Suppressor macrophage treated with lipopolysaccharide for 1 hour (primary cell): Measurements from ENCODE around the gene WNT11.

ENCODE experiments used
- DNase-seq, 3 donors: peaks; one replicate each; pipeline ENCODE4 v3.0.0-alpha.2; 2020 to 2022

WNT11 gene

DNA sequence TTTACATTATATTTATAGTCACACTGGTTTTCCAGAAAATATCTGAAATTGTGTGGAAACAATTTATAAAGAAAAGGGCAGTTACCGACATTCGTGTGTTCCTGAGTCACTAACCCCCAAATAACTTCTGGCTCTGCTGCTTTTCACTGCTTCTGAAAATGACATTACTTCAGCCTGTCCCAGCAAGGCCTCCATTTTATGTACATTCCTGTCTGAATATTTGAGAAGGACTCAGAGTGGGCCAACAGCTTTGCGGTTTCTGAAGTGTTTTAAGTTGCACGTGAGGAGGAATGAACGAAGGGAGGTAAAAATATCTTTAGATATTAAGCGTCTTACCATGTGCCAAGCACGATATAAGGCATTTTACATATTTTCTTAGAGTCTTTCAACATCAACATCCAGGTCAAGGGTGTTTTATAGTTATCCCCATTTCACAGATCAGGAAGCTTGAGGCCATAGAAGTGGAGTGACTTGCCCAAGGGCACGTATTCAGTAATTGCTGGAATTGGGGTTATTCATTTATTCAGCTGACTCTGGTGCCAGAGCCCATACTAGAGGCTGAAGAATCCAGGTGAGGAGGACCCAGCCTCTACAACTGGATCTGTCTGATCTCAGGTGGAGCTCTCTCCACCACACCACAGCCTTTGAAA lies 30.8 kb upstream of the WNT11 start:
- DNase-seq: no peak

DNA sequence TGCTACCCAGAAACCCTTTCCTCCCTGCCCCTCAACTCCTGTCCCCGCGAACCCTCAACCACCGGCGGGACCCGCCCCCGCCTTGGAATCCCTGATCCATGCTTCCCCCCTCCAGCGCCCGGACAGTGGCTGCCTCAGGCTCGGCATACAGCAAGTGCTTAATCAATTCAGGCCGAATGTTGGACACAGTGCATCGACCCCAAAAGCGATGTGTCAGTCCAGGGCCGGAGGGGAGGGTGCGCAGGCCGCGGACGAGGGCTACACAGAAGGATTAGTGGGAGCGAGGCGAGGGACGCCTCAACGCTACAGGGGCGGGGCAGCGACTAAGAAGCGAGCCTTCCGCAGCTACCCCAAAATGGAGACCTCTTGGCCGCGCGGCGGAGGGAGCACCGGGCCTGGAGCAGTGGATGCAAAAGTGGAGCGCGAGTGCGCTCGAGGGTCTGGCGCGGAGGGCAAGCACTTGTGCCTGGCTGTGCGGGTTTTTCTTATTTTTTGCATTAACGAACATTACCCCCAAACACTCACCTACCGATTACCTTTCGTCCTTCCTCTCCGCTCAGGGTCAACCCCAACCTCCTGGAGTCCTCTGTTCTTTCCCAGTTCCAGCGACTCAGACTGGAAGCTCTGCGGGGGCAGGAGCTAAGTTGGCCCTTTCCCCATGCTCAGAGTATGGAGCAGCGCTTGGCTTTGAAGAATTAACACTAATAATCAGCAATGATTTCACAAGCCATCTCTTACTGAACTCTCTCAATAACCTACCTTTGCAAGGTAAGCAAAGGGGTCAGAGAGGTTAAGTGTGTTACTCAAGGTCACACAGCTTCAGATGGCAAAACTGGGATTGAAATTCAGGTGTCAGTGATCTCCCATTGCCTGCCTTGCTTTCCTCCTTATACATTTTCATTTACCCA lies 30.0 kb upstream of the WNT11 start:
- DNase-seq: peak; percentile 64 to 77 (median 68)

DNA sequence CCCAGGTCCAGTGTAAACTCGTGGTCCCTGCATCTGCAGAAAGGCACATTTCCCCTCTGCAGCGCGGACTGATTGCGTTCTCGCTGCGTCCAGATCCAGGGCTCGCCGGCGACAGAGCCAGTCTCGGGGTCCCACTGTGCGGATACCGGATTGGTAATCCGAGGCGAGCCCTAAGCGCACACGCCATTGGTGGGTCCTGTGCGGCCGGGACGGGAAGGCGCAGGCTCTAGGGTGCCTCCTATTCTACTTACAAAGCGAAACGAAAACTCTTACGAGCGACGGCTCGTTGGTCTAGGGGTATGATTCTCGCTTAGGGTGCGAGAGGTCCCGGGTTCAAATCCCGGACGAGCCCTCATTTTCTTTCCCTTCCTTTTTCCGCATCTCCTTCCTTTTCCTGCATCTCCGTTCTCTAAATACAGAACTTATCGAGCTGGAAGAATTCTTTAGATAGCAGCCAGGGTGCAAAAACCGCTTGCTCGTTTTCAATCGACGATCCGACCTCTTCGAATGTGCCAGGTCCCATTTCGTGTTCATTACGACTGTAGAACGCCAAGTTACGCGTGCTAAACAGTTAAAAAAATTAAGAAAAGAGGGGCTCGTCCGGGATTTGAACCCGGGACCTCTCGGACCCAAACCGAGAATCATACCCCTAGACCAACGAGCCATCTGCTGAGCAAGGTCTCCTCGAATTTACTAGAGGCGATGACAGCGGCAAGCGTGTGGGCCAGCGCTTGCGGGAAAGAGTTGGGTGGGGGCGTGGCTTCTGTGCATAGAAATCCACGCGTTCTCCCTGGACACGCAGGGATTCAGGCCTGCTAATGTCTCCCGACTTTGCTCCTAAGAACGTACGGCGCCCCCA lies 29.2 kb upstream of the WNT11 start:
- peak; percentile 91 to 94 (median 93) for DNase-seq

DNA sequence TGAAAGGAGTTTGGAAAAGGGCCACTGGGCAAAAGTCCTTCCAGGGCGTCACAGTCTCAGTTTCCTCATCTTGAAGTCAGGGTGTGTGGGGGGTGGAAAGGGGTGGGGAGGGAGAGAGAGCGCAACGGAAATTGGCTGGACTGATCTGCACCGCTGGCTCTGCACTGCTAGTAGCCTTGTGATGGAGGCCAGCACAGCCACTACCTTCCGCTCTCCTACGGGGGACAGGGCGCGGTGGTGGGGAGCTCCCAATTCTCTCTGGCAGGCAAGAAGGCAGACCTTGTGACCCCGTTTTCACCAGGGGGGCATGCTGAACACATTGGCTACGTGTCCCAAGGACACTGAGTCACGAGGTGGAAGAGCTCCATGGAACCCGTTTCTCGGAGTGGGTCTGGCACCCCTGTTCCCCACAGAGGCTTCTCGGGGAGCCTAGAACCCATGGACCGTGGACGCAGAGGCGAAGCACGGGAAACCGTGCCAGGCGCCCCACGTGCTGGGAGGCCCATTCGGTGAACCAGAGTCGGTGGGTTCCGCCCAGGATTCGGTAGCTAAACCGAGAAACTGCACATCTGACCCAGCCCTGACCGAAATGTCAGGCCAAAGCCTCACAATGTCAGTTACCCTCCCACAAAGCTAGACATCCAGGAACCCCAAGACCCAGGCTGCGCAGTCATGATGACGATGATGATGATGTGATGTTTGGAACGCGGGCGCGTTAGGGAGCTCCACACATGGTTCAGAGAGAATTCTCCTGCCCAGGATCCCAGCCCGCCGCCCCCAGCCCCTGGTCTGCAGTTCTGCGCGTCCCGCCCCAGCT lies 28.3 kb upstream of the WNT11 start:
- peak; percentile 72 to 81 (median 74) for DNase-seq

DNA sequence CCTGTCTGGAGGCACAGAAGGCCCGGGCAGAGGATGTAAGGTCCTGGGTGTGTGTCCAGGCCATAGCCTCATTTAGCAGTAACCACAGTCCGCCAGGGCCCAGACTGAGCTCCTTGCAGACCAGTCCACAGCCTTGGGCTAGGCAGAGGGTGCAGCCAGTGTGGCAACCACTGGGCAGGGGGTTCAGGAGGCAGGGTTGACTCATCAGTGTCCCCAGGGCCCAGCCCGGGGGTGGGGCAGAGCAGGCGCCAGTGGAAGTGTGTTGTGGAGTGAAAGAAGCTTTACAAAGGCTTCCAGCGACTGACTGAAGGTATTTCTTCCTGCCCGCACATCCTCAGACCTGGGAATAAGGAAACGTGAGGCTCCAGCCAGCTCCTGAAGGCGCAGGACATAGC lies 27.7 kb upstream of the WNT11 start:
- peak; percentile 35 to 59 (median 53) for DNase-seq

DNA sequence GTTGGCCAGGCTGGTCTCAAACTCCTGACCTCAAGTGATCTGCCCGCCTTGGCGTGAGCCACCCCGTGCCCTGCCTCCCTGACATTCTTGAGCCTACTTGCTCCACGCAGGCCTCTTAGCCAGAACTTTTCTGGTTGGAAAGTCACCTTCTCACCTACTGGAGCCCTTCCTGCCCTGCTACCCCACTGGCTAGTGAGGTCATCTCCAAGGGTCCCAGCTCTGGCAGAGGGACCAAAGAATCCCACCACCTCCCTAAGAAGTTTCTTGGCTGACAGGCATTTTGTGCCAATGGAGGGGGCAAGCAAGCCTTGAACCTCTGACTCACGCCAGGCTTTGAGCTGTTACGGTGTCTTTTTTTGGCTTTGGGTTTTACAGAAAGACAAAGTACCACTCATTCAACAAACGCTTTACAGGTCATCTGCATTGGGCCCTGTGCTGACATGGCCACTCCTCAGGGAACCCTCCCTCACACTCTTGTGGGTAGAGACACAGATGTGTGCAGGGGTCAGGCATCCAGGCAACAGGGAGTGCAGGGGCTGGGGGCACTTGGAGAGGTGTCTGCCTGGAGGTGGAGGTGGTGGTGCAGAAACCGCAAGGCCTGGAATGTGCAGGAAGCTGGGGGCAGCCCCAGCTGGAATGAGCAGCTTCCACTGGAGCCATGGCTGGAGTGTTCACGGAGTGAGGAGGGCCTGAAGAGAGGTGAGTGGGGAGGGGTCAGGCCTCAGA lies 27.1 kb upstream of the WNT11 start:
- no peak for DNase-seq

DNA sequence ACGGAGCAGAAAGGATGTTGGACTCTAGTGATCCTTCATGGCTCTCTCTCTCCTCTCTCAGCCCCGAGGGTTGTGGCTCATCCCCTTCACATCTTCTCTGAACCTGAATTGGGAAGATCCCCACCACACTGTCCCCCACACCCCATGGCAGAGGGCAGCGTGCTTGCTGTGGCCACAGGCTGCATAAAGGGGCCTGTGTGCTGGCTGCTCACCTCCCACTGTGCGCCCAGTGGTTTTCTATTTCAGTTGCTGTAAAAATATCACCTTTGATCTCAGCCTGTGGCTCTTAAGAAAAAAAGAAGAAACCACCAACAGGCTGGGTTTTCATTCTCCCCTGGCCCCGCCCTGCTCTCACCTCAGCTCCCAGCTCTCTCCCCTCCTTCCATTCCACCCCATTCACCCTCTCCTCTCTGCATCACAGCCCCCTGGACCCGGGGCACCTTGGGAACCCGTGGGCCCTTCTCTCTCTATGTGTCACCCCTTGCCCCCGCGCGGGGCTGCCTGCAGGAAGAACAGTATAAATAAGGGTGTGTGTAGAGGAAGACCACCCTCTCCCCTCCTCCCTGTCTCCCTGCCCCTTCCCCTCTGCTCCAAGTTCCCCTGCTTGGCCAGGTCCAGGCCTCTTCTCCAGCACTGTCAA lies 25.8 kb upstream of the WNT11 start:
- DNase-seq: no peak

DNA sequence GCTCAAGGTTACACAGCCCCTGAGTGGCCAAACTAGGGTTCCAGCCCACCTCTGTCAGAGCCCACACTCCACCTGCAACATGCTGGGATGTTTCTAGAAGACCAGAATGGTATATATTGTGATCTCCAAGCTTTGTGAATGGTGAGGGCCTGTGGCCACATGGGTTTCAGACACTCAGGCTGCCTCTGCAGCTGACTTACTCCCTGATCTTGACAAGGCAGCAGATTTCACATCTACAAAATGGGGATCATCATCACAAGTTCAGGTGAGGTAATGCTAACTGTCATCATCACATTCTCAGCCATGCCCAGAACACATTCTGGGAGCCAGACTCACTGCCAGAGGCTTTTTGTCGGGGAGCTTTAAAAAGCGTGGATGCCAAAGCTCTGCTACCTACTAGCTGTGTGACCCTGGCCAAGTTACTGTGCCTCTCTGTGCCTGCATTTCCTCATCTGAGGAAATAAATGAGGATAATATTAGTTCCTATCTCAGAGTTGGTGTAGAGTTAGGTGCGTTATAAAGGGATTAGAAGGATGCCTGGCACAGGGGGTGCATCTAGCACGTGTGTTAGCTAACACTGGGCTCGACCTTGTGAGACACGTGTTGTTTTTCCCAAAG lies 24.9 kb upstream of the WNT11 start:
- DNase-seq: peak; percentile 8 to 35 (median 27)

DNA sequence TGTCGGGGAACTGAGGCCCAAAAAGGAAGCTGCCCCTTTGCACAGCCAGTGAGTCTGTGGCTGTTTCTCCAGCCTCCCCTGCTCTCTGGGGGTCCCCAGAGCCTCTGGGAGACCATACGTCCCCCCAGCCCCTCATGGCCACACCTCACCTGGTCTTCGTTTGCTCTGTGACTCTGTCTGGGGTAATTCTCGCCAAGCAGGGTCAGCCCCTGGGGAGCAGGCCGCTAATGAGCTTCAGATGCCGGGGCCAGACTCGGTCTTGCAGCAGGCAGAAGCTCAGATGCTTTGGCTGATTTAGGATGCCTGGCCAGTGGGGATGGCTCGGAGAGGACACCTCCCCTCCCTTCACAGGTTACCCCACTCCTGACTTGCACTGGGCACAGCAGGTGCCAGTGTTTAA lies 24.1 kb upstream of the WNT11 start:
- DNase-seq: no peak

DNA sequence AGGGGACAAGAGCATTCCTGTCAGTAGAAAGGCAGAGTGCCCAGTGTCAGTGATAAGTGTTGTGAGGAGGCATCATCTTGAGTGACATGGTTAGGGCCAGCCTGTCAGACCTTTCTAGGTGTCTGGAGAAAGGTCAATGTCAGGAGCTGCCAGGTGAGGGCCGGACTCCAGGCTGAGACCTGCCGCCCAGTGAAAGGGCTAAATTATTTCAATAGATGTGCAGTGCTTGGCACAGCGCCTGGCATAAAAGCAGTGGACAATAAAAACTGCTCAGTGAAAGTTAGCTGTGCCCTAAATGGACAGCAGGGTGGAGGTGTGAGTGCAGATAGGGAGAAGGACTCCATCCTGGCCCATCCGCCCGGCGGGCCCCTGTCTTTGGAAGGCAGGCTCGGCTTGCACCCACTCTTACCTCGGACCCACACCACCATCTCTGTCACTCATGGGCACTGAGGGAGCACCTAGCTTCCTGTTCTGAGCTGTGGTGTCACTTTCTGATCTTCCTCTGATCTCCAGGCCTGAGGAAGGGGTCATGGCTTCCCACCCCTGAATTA lies 23.5 kb upstream of the WNT11 start:
- no peak for DNase-seq

DNA sequence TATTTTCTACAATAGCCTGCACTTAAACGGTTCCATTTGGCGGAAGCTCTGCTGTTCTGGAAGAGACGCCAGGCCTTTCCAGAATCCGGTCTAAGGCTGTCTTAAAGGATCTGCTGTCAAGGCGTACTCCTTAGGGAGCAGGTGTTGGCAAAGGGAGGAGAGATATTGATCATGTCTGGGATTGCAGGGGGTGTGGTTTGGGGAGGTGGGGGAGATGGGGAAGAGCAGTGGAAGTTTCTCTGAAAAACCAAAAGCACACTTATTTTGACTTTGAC lies 22.5 kb upstream of the WNT11 start:
- no peak for DNase-seq

DNA sequence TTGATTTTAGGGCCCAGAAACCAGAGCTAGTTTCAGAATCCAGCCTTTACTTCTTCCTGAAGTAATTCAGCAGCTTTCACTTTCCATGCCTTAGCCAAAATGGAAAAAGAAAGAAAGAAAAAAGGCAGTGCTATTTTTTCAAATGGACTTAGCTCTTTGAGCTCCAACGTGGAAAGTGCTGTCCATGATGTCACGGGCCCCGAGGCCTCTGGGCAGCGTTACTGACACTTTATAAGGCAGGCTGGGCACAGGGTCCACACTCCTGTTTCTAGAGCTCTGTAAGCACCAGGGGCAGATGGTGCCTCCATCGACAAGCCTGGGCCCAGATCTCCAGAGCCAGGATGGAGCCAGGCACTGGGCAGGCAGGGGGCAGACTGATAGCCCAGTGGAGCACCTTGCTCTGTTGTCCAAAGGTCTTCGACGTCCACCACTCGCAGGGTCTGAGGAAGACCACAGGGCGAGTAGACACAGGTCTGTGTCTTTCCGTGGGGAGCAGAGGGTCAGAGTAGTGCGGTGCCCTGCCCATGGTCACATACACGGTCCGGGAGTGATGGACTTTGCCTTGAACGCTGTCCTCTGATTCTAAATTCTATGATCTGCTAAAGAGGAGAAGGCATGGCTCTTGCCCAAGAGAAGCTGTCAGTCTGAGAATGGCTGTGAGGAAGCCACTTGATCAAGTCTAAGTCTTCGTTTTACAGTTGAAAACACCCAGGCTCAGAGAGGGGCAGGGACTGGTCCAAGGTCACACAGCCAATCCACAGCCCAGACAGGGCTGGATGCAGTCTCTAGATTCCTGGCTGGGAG lies 22.0 kb upstream of the WNT11 start:
- peak; percentile 39 to 46 (median 45) for DNase-seq

DNA sequence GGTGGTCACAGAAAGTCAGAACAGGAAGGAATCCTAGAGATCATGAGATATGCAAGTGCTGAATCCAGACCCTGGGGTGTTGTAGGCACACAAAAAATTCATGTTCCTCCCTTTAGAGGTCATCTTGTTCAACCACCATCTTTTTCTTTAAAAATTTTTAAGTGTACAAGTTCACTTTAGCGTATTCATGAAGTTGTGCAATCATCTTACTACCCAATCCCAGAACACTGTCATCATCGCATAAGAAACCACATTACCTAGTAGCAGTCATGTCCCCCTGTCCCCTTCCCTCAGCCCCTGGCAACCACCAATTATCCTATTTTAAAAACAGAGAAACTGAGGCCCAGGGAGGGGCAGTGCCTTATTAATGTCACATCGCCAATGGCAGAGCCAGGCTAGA lies 20.3 kb upstream of the WNT11 start:
- peak in 1 of 3 donors; percentile 35 for DNase-seq

DNA sequence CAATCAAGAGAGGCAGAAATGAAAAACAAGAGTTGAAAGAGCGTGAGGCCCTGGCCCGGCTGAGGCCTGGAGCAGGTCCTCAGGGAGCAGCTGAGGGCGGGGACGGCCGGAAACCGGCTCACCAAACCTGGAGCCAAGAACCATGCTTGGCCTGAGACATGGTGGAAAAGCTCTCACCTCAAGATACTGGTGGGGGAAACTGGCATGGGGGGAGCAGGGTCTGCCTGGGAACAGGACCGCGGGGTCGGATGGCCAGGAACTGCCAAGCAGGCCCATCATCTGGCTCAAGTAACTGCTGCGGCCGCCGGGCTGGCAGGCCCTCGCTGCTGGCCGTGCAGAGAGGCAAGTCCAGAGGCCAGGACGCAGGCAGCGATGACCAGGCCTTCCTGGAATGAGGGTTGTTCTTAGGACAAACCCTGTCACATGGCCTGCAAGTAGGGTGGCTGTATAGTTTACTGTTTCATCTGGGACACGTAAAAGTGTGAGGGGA lies 18.9 kb upstream of the WNT11 start:
- DNase-seq: no peak

DNA sequence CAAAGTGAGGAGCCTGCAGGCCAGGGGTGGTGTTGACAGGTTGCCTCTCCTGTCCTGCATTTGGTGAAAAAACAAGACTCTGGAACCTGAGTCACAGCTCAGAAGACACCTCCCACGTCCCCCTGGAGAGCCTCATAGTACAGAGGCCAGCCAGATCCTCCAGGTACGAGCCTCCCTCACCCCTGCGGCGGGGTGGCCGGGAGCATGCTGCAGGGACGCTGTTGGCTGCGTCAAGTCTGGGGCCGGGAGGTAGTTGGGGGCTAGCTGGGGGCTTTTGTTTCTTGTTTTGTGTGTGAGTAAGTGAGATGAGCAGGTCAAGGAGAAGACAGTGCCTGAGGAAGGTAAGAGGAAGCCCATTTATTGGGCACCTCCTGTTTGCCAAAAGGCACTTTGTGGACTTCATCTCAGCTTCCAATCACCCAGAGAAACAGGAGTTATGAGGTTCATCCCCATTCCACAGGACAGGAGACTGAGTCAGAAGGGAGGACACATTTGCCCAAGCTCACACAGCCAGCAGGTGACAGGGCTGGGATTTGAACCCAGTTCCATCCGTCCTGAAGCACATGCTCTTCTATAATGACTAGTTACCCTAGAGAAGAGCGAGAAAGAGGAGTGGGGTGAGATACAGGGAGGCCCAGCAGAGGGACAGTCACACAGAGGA lies 18.3 kb upstream of the WNT11 start:
- DNase-seq: no peak

DNA sequence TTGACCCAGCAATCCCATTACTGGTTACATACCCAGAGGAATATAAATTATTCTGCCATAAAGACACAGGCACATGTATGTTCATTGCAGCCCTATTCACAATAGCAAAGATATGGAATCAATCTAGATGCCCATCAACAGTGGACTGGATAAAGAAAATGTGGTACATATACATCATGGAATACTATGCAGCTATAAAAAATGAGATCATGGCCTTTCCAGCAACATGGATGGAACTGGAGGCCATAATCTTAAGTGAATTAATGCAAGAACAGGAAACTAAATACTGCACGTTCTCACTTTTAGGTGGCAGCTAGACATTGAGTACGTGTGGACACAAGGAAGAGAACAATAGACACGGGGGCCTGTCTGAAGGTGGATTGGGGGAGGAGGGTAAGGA lies 15.1 kb upstream of the WNT11 start:
- no peak for DNase-seq

DNA sequence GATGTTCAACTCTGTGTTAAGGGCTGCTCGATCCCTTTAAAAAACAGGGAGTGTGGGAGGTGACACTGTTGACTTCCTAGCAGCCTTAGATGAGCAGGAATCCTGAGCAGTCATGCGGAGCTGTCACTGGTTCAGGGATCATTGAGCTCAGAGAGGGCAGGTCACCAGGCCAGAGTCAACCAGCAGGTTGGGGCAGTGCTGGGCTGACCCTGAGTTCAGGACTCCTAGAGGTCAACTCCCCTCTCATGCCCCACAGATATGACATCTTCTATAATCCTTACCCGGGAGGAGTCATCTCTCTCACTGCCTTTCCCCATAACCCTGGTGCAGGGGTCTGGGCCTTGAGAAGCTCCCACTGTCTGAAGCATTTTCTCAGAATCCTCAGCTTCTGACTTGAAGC lies 12.9 kb upstream of the WNT11 start:
- DNase-seq: no peak

DNA sequence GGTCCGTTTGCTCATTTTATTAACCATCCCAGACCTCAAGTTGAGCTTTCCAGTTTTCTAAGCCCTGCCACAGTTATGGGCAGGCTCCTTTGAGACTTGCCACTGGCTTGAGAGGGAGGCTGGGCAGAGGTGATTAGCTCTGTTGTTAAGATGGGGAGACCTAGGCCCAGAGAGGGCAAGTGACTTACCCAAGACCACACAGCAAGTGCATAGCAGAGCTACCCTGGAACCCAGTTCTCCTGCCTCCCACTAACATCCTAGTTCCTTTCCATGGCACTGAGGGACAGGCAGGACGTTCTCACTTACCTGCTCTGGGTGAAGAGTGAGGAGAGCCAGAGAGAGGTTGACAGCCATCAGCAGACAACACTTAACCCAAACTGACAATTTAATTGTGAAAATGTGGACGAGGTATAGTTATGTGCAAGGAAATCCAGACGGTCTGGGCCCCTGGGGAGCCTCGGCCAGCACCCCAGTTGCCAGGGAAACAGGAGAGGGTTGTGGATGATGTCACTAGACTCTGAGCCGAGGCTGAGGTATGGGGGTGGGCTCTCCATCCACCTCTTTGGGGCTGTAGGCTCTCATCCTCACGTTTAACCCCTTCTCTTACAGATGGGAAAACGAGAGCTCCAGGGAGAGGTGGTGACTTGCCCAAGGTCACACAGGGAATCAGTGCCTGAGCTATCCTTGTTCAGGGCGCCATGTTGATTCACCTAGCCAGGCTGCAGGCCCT lies 12.3 kb upstream of the WNT11 start:
- DNase-seq: no peak
